Measurements from ENCODE around the gene CCSER1. TPM values are rescaled to one million over a fixed set of nuclear protein-coding genes. Genes with fewer than 3 reads are reported as not detected.

CCSER1 gene
- total and polyA plus RNA-seq, 2 donors (not counting 1 experiment from before 2014, with no cell fraction given): 10.7 to 39.5 TPM

DNA sequence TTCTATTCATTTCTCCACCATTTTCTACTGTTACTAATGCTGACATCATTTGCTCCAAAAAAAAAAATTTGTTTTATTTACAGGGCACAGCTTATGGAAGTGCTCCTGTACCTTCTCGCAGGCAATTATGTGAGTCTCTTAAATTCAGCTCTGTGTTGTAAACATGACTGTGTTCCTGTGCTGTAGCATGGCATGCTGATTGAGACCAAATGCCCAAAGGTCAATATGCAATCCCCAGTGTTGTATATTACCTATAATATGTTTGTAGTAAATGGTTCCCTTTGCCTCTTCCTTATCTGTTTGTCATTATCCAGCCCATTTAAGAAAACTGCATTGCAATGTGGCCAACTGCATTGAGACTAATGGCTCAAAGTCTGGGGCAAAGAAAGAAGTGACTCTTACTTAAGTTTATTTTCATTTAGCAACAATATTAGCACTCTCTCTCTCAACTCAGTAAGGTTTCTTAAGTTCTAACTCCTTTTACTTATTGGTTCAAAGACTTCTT lies 1156.6 kb downstream of the CCSER1 start:
- no peak for ATAC-seq (ENCODE audit: low read depth)
- H3K4me1 Mint-ChIP-seq: no peaks in the 10 kb centered on the region
- Histone ChIP-seq H2AFZ (ENCODE audit: insufficient read depth, low read depth, low read length, poor library complexity, severe bottlenecking) (no peak overlapping the region), H3K9ac (ENCODE audit: low read length) (no peak overlapping the region), H3K4me1 (ENCODE audit: control insufficient read depth in 2 of 2, insufficient read depth in 2 of 2, low read length in 2 of 2) (no peaks in the 10 kb centered on the region), H3K9me3 (ENCODE audit: control extremely low read depth in 1 of 3, control insufficient read depth in 2 of 3, insufficient read depth in 1 of 3, low read length in 2 of 3) (peaks cover 0 to 5% (median 0%) of the 10 kb centered on the region in 3 donors), H3K36me3 (replicated peaks in 1 of 2; ENCODE audit: control extremely low read depth in 1 of 2, control insufficient read depth in 1 of 2, extremely low read depth in 1 of 2, insufficient read depth in 2 of 2, low read length in 1 of 2) (no peaks in the 10 kb centered on the region), H3K4me3 (ENCODE audit: control extremely low read depth in 1 of 5, extremely low read depth in 1 of 5, insufficient read depth in 1 of 5, low read depth in 2 of 5, low read length in 4 of 5) (no peak overlapping the region), H3K27me3 (replicated peaks in 1 of 4; ENCODE audit: control extremely low read depth in 1 of 4, control insufficient read depth in 3 of 4, insufficient read depth in 4 of 4, low read length in 3 of 4) (no peaks in the 10 kb centered on the region), H3K4me2 (replicated peaks; ENCODE audit: low read depth, low read length, poor library complexity, severe bottlenecking) (no peak overlapping the region), H3K79me2 (ENCODE audit: control insufficient read depth, insufficient read depth, low read length) (no peaks in the 10 kb centered on the region), H3K27ac (ENCODE audit: low read length in 2 of 2) (no peak overlapping the region), H4K20me1 (ENCODE audit: control insufficient read depth, insufficient read depth, low read length, poor library complexity, severe bottlenecking) (no peaks in the 10 kb centered on the region)
- TF ChIP-seq, protein P1, sequence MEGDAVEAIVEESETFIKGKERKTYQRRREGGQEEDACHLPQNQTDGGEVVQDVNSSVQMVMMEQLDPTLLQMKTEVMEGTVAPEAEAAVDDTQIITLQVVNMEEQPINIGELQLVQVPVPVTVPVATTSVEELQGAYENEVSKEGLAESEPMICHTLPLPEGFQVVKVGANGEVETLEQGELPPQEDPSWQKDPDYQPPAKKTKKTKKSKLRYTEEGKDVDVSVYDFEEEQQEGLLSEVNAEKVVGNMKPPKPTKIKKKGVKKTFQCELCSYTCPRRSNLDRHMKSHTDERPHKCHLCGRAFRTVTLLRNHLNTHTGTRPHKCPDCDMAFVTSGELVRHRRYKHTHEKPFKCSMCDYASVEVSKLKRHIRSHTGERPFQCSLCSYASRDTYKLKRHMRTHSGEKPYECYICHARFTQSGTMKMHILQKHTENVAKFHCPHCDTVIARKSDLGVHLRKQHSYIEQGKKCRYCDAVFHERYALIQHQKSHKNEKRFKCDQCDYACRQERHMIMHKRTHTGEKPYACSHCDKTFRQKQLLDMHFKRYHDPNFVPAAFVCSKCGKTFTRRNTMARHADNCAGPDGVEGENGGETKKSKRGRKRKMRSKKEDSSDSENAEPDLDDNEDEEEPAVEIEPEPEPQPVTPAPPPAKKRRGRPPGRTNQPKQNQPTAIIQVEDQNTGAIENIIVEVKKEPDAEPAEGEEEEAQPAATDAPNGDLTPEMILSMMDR (IDR thresholded peaks at IDR 0.05): no peak
- TF ChIP-seq EZH2 (IDR thresholded peaks at IDR 0.05; ENCODE audit: borderline replicate concordance, insufficient read depth, low read depth, low read length, poor library complexity, severe bottlenecking): no peak
- ChIA-PET POLR2A (no interaction called here), CTCF (no interaction called here)
- H3K27ac Mint-ChIP-seq: no peak overlapping the region
- no peak for DNase-seq
- intact Hi-C loops (cut with micrococcal nuclease): no loop called here
- no peaks in the 10 kb centered on the region for H3K9me3 Mint-ChIP-seq (ENCODE audit: insufficient read depth)
- no peak overlapping the region for H3K4me3 Mint-ChIP-seq
- WGBS (ENCODE audit: insufficient coverage): no CpG with 5 or more reads among the region's 1 CpG
- H3K27me3 Mint-ChIP-seq: no peaks in the 10 kb centered on the region

DNA sequence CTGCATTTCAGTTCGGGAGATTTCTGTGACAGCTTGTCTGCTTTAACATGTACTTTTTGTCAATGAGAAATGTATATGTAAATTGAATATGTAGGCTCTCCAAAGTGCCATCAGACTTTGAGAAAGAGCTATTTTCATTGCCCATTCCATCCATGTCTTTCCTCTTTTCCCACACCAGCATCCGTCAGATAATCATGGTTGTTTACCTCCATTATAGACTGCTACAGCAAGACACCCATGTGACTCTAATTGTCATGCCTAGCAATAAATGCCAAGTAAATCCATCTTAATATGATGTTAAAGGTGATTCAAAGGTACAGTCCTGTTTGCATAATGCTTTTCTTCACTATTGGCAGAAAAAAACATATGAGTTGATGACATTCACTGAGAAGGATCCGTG lies 1157.3 kb downstream of the CCSER1 start:
- Histone ChIP-seq H3K4me3 (ENCODE audit: control extremely low read depth in 1 of 5, extremely low read depth in 1 of 5, insufficient read depth in 1 of 5, low read depth in 2 of 5, low read length in 4 of 5) (no peak overlapping the region), H3K27me3 (replicated peaks in 1 of 4; ENCODE audit: control extremely low read depth in 1 of 4, control insufficient read depth in 3 of 4, insufficient read depth in 4 of 4, low read length in 3 of 4) (no peaks in the 10 kb centered on the region), H3K79me2 (ENCODE audit: control insufficient read depth, insufficient read depth, low read length) (no peaks in the 10 kb centered on the region), H3K4me2 (replicated peaks; ENCODE audit: low read depth, low read length, poor library complexity, severe bottlenecking) (no peak overlapping the region), H3K9ac (ENCODE audit: low read length) (no peak overlapping the region), H3K36me3 (replicated peaks in 1 of 2; ENCODE audit: control extremely low read depth in 1 of 2, control insufficient read depth in 1 of 2, extremely low read depth in 1 of 2, insufficient read depth in 2 of 2, low read length in 1 of 2) (no peaks in the 10 kb centered on the region), H3K4me1 (ENCODE audit: control insufficient read depth in 2 of 2, insufficient read depth in 2 of 2, low read length in 2 of 2) (no peaks in the 10 kb centered on the region), H3K9me3 (ENCODE audit: control extremely low read depth in 1 of 3, control insufficient read depth in 2 of 3, insufficient read depth in 1 of 3, low read length in 2 of 3) (peaks cover 0 to 5% (median 0%) of the 10 kb centered on the region in 3 donors), H3K27ac (ENCODE audit: low read length in 2 of 2) (no peak overlapping the region), H2AFZ (ENCODE audit: insufficient read depth, low read depth, low read length, poor library complexity, severe bottlenecking) (no peak overlapping the region), H4K20me1 (ENCODE audit: control insufficient read depth, insufficient read depth, low read length, poor library complexity, severe bottlenecking) (no peaks in the 10 kb centered on the region)
- H3K27ac Mint-ChIP-seq: no peak overlapping the region
- DNase-seq: no peak
- H3K4me3 Mint-ChIP-seq: no peak overlapping the region
- ChIA-PET CTCF (no interaction called here), POLR2A (no interaction called here)
- TF ChIP-seq EZH2 (IDR thresholded peaks at IDR 0.05; ENCODE audit: borderline replicate concordance, insufficient read depth, low read depth, low read length, poor library complexity, severe bottlenecking): no peak
- TF ChIP-seq, protein P1 (IDR thresholded peaks at IDR 0.05): no peak
- WGBS (ENCODE audit: insufficient coverage): no CpG with 5 or more reads among the region's 3 CpGs
- no peaks in the 10 kb centered on the region for H3K4me1 Mint-ChIP-seq
- no peaks in the 10 kb centered on the region for H3K9me3 Mint-ChIP-seq (ENCODE audit: insufficient read depth)
- H3K27me3 Mint-ChIP-seq: no peaks in the 10 kb centered on the region
- ATAC-seq (ENCODE audit: low read depth): no peak
- intact Hi-C loops (cut with micrococcal nuclease): no loop called here

Measured in B cell (primary cell).